Small intestine (tissue), 7 donors: Measurements from ENCODE around the gene POTEF. TPM values are rescaled to one million over a fixed set of nuclear protein-coding genes. Genes with fewer than 3 reads are reported as not detected.
A peak's percentile ranks its signal among the peaks of the same experiment; 100 is the strongest.
"Not testable (repeated sequence)": the region's sequence is repeated elsewhere in the genome, so short reads cannot be mapped to it uniquely, and the experiment has no call there.

Experiments
- DNase-seq, 2 donors: peaks; one replicate each; pipeline versions ENCODE4 v3.0.0 to v3.0.0-alpha.2; 2013
- FAIRE-seq: peaks from 2 replicates; lab custom pipeline; 2012; peaks lifted over from hg19 to GRCh38; lab: Jason Lieb, UNC
- H3K27ac ChIP-seq, 3 donors: one replicate each; pipeline ENCODE4 v1.5.1; 2013; ENCODE audit warnings: low read length in 2 of 3, mild to moderate bottlenecking in 2 of 3, control low read depth in 1 of 3, inconsistent platforms in 1 of 3, low read depth in 1 of 3, moderate library complexity in 1 of 3
- H3K27me3 ChIP-seq, 3 donors: one replicate each; pipeline ENCODE4 v1.6.1; 2013; ENCODE audit warnings: low read length in 3 of 3, inconsistent platforms in 1 of 3; ENCODE audit not compliant: control insufficient read depth in 3 of 3, insufficient read depth in 3 of 3
- H3K36me3 ChIP-seq, 3 donors: one replicate each; pipeline ENCODE4 v1.6.1; 2013; ENCODE audit warnings: low read length in 3 of 3, inconsistent platforms in 1 of 3, low read depth in 1 of 3, mild to moderate bottlenecking in 1 of 3, moderate library complexity in 1 of 3; ENCODE audit not compliant: control insufficient read depth in 3 of 3, insufficient read depth in 2 of 3
- H3K4me1 ChIP-seq, 3 donors: one replicate each; pipeline ENCODE4 v1.6.1; 2013; ENCODE audit warnings: low read length in 2 of 3, inconsistent platforms in 1 of 3, low read depth in 1 of 3, mild to moderate bottlenecking in 1 of 3, moderate library complexity in 1 of 3; ENCODE audit not compliant: control insufficient read depth in 3 of 3, insufficient read depth in 2 of 3
- H3K4me3 ChIP-seq, 3 donors: one replicate each; pipeline ENCODE4 v1.5.1; 2013; ENCODE audit warnings: low read length in 3 of 3, control low read depth in 1 of 3, inconsistent platforms in 1 of 3, low read depth in 1 of 3, mild to moderate bottlenecking in 1 of 3, moderate library complexity in 1 of 3
- H3K9me3 ChIP-seq, 2 donors: one replicate each; pipeline ENCODE4 v1.6.1; 2013; ENCODE audit warnings: low read depth in 1 of 2, low read length in 1 of 2; ENCODE audit not compliant: control insufficient read depth in 2 of 2, insufficient read depth in 1 of 2
- WGBS, 3 donors: extraction: QIAGEN DNeasy Blood & Tissue Kit; methylation state at CpG; one replicate each; pipeline ENCODE4 v1.1.7; 2013; 5-methylcytosine and 5-hydroxymethylcytosine counted together
- polyA plus RNA-seq, 4 donors: library from polyadenylated mRNA; stranded (reverse) in 3 of 4; unstranded in 1 of 4; fragments of 200-250 nt in 3 of 4; fragments of 120-200 nt in 1 of 4; gene quantifications; one replicate each; pipeline versions ENCODE4 v1.2.1 to v1.2.3, GENCODE V29; 2013
- donor health status: healthy with polysubstance abuse.
- donor health status: control.
- donor health status: control.
- donor health status: Bipolar disorder and iron deficiency.
- donor health status: healthy.

POTEF gene
- polyA plus RNA-seq, 4 donors = not detected

DNA sequence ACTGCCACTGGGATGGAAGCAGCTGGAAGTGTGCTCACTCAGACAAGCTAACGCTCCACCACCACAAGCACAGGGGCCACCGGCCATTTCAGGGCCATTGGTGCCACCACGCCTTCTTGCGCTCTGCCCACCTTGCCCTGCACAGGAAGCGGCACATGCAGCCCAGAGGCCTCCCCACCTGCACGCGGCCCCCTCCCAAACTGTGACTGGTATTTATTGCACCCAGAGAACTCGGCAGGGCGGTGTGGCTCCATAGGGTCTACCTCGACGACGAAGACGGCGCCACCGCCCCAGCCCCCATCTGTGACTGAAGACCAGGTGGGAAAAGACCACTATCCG is 90.8 kb downstream of the POTEF start:
- not testable (repeated sequence) for H3K27me3 ChIP-seq, H3K36me3 ChIP-seq, H3K4me1 ChIP-seq, H3K9me3 ChIP-seq, FAIRE-seq, DNase-seq, H3K4me3 ChIP-seq, H3K27ac ChIP-seq
- WGBS, 3 donors = 89 to 95% (median 94%) methylated on average over 4 to 16 of the region's 16 CpGs

DNA sequence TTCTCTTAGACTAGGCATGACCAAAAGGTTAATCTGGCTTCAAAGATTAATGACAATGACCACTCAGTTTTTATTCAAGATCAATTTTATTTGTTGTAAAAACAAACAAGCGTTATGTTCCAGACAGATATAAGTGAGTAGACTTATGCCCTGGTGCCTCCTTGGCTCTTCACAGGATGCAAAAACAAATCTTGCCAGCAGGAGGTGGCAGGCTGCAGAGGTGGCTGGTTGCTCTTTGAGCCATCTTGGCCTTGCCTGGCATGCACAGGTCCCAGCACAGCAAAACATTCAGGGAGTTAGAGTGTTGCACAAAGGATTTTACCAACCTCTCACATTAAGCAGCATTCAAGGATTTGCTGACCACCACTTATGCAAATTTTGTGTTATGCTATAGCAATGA is 103.1 kb downstream of the POTEF start:
- not testable (repeated sequence) for FAIRE-seq

More for the DNA sequence above, 103.1 kb downstream of the POTEF start:
- not testable (repeated sequence) for H3K9me3 ChIP-seq, H3K27ac ChIP-seq, H3K27me3 ChIP-seq, H3K4me1 ChIP-seq, H3K4me3 ChIP-seq, H3K36me3 ChIP-seq
- WGBS, 3 donors = 53 to 64% (median 55%) methylated on average over 1 of the region's 1 CpG
- DNase-seq = peak; percentile 2

Other genes starting within 250 kb of the POTEF start
- under 1 TPM in 2 of 4 donors, not detected in 2; 0.07 to 0.09 TPM for gene RAB6C, start 149.6 kb downstream of the POTEF start, polyA plus RNA-seq
- gene CCDC74B, start 15.9 kb upstream of the POTEF start, polyA plus RNA-seq = 1 to 10 TPM in 1 of 4 donors, under 1 TPM in 1, not detected in 2; 0.81 to 1.5 TPM
- gene SMPD4, start 52.4 kb upstream of the POTEF start, polyA plus RNA-seq = 10 to 100 TPM; 23.8 to 46.7 (median 32.6) TPM
- gene MZT2B, start 53.0 kb upstream of the POTEF start, polyA plus RNA-seq = 100 to 1,000 TPM; 161 to 317 (median 245) TPM
- gene TUBA3E, start 69.2 kb upstream of the POTEF start, polyA plus RNA-seq = 1 to 10 TPM in 1 of 4 donors, under 1 TPM in 1, not detected in 2; 0.12 to 2.4 TPM
- 10 to 100 TPM; 52.7 to 77.7 (median 62.2) TPM for gene IMP4, start 213.7 kb upstream of the POTEF start, polyA plus RNA-seq
- gene PTPN18, start 226.8 kb upstream of the POTEF start, polyA plus RNA-seq = 100 to 1,000 TPM in 1 of 4 donors, 10 to 100 TPM in 3; 58.6 to 105 (median 66.5) TPM